Gastroesophageal sphincter (tissue), 3 donors: ENCODE measurements around the gene TNFRSF8.

Experiments used
- EP300 ChIP-seq: sonication (generic); formaldehyde crosslinking; IDR thresholded peaks from one replicate; pipeline ENCODE4 v1.6.1; 2017; ENCODE audit warnings: antibody characterized with exemption, mild to moderate bottlenecking
- POLR2A ChIP-seq, 2 donors: fragments of 450-650 bp; IDR thresholded peaks; one replicate each; pipeline ENCODE4 v1.6.1; 2017; ENCODE audit warnings: antibody characterized with exemption in 2 of 2, mild to moderate bottlenecking in 2 of 2, moderate library complexity in 1 of 2
- TF ChIP-seq, protein P1 (sequence below), 4 experiments: fragments of 200-600 bp in 2 of 4; fragments of 450-650 bp in 2 of 4; sonication (generic) in 1 of 4; IDR thresholded peaks; one replicate each; pipeline ENCODE4 v1.5.1; 2017 to 2019; ENCODE audit warnings: antibody characterized with exemption in 4 of 4, mild to moderate bottlenecking in 2 of 4, moderate library complexity in 2 of 4

GRCh38 chr1:12191242-12192032 is 128.3 kb downstream of the TNFRSF8 start:
- TF ChIP-seq, protein P1, sequence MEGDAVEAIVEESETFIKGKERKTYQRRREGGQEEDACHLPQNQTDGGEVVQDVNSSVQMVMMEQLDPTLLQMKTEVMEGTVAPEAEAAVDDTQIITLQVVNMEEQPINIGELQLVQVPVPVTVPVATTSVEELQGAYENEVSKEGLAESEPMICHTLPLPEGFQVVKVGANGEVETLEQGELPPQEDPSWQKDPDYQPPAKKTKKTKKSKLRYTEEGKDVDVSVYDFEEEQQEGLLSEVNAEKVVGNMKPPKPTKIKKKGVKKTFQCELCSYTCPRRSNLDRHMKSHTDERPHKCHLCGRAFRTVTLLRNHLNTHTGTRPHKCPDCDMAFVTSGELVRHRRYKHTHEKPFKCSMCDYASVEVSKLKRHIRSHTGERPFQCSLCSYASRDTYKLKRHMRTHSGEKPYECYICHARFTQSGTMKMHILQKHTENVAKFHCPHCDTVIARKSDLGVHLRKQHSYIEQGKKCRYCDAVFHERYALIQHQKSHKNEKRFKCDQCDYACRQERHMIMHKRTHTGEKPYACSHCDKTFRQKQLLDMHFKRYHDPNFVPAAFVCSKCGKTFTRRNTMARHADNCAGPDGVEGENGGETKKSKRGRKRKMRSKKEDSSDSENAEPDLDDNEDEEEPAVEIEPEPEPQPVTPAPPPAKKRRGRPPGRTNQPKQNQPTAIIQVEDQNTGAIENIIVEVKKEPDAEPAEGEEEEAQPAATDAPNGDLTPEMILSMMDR (IDR thresholded peaks at IDR 0.05): no peak
- TF ChIP-seq EP300 (no peak), POLR2A (IDR thresholded peaks at IDR 0.05) (no peak)
